Activated CD4-positive, CD25-positive, alpha-beta regulatory T cell treated with anti-CD3 and anti-CD28 coated beads, Interleukin-2, amount 50 U/mL, for 16 hours (primary cell): ENCODE data around the gene SEMA4D.

Source experiments
- DNase-seq: peaks from one replicate; pipeline ENCODE4 v3.0.0-alpha.2; 2020; ENCODE audit warnings: low read depth, low spot score

SEMA4D gene

DNA sequence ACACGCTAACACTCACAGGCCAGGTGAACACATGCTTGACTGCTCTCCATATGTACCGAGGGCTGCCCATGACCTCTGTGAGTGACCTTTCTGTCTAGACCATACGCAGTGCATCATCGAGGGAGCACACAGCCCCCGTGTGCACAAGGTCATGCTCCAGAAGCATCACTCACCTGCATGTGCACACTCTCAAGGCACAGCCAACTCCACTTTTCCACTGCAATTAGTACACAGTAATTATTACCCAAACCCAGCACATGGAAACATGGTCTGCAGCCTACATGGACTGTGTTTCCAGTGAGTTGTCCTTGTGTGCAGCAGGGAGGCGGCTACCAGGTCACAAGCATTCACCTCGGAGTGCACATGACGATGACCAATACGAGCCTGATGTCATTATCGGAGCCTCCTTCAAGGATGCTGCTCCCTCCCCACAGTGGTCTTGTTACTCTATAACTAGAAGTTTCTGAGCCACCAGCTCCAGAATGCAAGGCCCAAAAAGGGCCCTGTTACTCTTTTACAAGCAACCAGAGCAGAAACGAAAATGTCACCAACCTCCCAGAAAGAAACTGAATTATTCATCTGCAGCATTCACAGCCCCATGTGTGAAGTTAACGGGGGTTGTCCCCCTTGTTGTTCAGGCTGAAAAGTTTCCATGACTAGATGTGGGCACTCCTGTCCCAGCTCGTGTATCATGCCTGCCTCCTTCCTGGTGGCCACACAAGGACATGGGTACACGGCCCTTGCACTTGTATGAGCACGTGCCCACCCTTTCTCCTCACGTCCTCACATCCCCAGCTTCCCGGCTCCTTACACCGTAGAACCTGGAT, 31.2 kb downstream of the SEMA4D start:
- DNase-seq = no peak

DNA sequence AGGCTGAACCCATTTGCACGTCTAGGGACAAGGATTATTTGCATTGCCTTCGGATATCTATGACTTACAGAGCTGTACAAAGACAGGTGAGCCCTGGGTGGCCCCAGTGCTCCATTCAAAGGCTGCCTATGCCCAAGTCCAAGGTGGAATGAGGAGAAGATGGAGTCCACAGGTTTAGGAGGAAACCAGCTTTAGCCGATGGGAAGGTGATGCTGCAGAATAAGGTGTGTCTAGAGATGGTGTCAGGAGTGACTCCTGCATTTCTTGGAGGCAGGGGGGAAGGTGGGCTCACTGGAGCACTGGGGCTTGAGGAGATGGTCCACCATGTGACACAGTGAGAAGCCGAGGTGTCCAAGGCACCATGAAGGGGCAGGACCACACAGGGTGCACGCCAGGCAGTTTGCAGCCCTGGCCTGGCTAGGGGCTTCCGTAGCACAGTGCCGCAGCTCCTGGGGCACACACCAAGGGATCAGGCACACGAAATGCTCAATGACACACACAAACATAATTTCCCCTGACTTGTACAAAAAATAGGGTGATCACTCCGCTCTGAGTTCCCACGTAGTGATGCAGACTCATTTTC, 32.1 kb downstream of the SEMA4D start:
- no peak for DNase-seq

DNA sequence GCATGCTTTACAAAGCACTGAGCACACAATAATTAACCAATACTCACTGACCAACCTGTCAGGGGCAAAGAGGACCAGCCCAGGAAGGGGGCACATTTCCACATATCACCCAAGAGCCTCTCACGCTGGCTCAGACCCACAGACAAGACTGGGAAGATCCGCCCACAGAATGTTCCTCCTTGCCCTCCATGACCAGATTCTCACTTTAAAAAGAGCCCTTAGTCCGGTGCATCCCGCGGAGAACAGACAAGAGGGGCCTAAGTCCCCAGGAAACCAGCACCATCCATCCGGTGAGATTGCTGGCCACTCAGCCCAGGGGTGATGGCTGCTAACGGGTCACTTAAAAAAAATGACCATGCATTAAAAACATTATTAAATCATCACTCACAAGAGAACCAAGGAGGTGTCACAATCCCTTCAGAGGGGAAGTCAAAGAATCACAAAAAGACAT, 32.9 kb downstream of the SEMA4D start:
- DNase-seq = no peak

DNA sequence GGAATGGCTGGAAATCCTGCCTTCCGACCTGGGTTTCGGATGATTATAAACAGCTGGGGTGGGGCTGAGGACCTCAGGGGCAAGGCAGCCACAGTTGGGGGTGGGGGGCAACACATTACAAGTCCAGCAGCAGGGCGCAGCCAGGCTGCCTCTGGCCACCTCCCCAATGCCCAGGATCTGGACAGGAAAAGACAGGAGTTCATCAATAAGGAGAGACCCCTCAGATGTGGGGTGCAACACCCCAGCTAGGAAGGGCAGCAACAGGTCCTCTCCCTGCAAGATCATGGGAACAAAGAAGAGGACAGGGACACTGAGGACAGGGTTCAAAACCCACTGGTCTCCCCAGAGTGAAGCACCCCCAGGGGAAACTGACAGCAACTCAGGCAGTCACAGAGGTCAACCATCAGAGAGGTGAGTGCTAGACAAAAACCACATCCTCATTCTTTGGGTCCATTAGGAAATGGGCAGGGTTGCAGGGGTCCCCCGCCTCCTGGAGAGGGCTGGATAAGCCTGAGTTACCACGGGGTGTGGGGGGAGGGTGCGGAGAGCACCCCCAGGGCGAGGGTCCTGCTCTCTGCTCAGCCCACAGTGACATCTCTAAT, 33.5 kb downstream of the SEMA4D start:
- no peak for DNase-seq

DNA sequence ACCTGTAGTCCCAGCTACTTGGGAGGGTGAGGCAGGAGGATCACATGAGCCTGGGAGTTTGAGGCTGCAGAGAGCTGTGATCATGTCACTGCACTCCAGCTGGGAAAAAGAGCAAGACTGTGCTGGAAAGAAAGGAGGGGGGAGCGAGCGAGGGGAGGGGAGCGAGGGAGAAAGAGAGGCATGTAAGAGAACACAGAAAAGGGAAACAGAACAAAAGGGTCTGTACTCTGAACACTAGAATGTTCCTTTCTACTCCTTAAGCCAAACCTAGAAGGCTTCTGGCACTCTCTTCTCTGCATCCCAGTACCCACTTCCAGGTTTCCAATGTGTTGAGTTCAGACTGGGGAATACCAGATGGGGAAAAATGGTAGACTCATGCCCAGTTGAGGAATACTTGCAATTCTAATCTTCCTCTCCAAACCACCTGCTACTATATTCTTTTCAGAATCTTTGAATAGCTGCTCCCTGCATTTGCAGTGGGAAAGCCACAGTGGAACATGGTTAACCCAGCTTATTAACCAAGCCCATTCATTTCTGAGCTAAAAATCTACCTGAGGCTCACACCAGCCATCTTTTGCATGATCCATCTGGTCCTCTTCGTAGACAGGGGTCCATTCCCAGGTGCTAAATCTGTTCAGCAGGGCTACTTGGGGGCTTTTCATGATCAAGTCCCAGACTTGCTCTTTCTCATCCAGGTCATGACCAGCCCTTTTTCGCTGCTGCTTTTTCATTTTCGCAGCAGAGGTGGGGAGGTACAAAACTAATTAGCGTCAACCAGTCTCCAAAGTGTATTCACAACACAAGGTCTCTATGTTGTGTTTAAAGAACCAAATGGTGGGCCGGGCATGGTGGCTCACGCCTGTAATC, 34.9 kb downstream of the SEMA4D start:
- no peak for DNase-seq

DNA sequence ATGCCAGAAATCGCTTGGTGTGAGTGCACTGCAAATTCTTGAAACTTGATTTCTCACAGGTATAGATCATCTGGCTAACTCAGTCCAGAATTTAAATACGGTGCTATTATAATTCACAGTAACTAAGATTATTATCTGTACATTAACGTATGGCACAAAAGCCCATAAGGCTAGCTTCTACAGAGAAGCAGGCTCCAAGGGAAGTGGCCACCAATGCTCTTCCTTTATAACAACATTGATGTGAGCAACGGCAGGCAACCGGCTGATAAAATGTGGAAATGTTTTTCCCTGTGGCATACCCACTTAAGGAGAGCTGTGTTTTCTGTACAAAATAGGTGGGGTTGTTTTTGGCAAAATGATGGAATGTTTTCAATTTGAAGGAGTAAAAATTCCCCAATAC, 35.7 kb downstream of the SEMA4D start:
- no peak for DNase-seq

DNA sequence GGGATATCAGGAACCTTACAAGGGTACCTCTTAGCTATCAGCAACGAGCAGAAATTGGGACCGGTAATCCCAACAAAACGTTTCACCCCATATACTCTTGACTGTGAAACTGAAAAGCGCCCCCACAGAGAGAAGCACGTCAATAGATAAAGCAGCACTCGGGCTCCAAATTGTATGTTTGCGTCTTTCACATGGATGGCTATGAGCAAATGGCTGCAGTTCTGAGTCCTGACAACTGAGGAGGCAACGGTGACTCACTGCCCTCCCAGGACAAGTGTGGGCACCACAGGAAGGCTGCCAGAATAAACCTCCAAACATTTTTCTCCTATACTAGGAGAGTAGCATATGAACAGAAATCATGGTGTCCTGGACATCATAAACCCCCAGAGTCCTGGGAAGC, 36.6 kb downstream of the SEMA4D start:
- DNase-seq = no peak

DNA sequence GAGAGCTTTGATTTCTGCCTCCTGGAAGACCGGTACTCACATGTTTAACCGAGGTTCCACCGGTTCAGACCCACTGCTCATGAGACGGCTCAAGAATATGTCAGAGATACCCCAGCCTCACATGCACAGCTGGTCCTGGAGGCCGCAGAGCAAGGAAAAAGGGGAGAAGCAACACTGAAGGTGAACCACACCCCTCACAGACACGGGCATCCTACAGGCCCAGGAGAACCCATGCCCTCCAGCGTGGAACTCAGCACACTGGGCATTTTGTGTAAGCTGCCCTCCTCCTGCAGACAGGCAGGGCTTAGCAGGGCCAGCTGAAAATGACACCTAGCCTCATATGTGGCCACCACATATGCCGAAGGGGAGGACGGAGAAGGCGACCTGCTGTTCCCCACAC, 37.4 kb downstream of the SEMA4D start:
- DNase-seq = no peak

DNA sequence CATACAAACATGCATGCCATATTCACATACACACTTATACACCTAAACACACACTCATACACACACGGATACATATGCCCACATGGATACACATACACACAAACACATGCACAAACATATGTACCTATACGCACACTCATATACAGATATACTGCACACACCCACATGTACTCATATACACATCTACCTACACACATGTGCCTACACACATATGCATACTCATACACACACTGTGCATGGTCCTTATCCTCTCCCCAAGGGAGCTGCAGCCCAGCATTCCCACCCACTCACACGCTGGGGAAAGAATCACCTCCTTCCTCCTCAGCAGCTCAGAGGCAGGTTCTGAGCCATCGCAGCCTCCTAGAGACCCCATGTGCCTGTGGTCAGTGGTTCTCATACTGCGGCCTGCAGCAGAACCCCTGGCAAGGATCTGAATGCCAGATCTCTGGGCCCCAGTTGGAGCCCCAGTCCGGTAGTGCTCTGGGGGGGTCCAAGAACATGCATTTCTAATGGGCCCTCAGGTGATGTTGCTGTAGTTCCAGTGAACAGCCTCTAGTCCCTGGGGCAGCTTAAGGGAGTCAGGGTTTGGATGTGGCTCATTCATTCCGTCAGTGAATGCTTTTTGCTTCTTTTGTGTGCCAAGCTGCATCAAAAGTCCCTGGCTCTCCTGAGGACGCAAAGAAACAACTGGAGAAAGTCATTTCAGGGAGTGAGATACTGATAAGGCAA, 39.0 kb downstream of the SEMA4D start:
- DNase-seq = no peak

DNA sequence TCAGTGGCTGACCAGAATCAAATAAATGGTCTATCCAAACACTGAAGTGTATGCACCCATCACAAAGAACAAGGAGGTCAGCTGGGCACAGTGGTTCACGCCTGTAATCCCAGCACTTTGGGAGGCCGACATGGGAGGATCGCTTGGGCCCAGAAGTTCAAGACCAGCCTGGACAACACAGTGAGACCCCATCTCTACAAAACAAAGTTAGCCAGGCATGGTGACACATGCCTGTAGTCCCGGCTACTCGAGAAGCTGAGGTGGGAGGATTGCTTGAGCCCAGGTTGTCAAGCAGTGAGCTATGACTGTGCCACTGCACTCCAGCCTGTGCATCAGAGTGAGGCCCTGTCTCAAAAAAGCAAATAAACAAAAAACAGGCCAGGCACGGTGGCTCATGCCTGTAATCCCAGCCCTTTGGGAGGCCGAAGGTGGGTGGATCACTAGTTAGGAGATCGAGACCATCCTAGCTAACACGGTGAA, 40.5 kb downstream of the SEMA4D start:
- no peak for DNase-seq

DNA sequence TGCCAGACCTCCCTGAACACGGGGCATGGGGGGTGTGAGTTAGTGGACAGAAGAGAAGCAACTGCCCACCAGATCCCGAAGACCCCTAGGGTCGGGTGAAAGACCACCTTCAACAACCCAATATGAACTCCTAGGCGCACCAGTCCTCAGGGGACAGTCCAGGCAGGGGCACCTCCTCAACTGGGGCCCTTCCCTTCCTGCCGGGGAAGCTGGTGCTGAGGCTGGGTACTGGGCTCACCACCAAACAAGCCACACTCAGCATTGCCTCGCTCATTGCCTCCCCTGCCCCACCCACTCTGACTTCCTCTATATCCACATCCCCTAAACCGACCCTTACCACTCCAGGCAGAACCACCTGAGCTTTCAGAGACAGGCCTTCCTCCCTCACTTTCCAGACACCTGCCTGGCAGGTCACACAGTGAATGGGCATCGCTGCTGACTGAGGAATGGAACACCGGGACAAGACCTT, 42.5 kb downstream of the SEMA4D start:
- DNase-seq = no peak

DNA sequence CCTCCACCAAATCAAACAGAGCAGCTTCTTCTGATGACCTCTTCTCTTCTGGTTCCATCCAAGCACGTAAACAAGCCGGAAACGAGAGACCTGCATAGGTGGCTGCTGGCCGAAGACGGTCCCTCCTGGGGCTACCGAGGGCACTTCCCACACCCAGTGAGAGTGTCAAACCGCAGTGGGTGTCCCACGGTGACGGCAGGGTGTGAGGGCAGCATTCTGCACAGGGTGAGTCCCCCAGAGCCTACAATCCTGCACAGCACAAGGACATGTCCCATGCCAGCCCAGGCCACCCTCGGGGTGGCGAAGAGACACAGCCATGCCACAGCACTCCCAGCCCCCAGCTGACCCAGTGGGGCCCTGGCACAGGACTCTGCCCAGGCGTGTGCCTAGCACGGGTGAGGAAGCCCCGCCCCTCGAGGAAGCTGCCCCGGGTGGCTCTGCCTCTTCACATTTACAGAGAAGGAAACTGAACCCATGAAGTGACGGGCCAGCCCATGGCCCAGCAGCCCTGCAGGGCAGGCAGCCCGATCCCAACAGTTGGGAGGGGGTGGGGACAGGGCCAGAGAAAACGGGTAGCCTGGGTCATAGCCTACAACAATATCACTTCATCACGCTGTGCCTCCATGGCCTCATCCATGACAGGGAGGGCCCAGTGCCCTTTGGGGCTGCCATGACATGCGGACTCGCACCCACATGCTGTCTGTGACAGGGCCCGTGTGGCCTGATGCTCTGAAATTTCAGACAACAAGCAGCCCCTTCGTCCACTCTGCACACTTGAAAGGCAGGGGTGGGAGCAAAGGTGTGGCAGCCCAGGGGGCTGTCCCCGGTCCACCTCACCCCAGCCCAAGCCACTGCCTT, 43.2 kb downstream of the SEMA4D start:
- DNase-seq = no peak

DNA sequence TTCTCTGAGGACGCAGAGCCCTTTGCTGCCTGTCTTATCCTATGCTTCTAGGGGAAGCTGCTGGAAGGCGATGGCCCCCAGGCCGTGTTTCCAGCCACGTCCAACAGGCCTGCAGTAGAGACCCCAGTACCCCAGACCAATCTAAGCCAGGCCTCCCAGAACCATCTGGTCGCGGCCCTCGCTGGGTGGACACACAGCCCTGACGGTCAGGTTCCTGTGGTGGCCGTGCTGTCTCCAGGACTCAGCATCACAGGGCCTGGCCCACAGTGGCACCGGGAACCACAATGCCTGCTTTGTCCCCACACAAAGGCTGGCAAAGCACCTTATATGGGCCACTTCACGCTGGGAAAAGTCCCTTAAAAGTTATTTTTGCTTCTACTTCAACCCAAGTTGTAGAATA, 44.5 kb downstream of the SEMA4D start:
- DNase-seq = no peak

DNA sequence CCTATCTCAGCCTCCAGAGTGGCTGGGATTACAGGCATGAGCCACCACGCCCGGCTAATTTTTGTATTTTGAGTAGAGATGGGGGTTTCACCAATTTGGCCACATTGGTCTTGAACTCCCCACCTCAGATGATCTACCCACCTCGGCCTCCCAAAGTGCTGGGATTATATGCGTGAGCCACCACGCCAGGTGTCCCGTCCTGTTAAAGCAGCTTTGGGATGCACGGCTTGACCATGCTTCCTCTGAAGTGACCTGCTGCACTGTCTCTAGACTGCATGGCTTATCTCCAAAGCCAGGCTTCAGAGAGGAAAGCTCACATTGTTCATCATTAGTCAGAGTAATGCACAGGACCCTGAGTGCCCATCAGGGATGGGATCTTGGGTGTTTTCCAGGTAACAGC, 45.4 kb downstream of the SEMA4D start:
- no peak for DNase-seq

DNA sequence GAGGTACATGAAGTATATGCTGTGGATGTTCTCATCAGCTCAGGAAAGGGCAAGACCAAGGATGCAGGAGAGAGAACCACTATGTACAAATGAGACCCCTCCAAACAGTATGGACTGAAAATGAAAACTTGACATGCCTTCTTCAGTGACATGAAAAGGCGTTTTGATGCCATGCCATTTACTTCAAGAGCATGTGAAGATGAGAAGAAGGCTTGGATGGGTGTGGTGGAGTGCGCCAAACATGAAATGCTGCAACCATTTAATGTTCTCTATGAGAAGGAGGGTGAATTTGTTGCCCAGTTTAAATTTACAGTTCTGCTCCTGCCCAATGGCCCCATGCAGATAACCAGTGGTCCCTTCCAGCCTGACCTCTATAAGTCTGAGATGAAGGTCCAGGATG, 47.7 kb downstream of the SEMA4D start:
- DNase-seq = no peak

DNA sequence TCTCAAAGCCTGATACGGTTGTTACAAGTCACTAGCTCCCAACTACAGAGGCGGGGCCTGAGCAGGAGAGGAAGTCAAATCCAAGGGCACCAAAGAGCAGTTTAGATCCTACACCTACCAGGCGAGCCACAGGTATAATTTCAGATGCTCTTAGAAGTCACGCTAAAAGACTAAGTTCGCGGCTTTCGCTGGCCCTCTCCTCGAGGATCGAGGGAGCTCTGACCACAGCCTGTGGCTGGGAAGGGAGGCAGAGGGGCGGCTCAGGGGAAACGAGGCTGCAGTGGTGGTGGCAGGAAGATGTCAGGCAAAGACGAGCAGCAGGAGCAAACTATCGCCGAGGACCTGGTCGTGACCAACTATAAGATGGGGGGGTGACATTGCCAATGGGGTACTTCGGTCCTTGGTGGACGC, 48.6 kb downstream of the SEMA4D start:
- DNase-seq = no peak

DNA sequence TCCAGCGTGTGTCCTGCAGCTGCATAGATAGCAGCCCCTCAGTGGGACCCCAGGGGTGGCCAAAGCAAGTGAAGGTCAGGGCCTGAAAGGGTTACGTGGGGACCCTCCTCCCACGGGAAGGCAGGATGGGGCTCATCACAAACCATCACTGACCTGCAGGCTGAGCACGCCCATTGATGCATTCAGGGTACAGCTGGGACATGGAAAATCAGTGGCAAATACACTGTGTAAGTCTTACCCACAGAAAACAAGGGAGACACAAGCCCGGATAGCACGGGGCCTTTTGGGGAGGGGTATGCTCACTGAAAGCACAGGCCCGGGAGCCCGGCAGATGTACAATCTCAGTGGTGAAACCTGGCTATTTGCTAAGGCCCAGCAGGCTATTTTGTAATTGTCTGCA, 49.1 kb downstream of the SEMA4D start:
- DNase-seq = no peak

DNA sequence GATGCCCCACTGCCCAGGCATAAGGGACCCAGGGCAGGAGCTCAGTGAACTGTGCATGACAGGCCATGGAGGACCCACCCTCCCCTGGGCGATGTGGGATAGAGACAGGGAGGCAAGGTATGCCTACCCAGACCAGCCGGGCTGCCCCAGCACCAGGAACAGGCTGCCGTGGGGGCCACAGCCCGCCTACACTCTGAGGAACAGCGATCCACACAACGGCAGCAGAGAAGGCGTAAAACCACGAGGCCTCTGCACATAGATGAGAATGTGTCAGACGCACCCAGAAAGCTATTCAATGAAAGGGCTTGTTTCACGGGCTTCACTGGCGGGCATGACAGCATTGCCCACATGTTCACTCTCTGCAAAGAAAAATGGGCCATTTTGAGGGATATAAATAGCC, 49.5 kb downstream of the SEMA4D start:
- DNase-seq = no peak

DNA sequence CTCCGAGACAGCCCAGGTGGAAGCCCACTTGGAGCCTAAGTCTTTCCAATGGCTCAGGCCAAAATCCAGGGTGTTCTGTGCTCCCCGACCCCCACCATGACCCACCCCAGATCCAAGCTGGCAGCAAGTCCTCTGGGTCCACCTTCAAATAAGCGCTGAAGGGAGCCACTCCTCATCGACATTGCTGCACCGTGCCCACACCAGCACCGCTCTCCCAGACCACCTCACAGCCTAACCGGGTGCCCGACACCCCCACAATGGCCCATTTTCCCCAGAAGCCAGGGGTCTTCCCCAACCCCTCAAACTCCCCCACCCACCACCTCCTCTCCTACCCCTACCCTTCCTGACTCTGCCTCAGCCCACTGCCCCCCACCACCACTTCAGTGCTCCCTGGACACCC, 50.5 kb downstream of the SEMA4D start:
- DNase-seq = no peak

DNA sequence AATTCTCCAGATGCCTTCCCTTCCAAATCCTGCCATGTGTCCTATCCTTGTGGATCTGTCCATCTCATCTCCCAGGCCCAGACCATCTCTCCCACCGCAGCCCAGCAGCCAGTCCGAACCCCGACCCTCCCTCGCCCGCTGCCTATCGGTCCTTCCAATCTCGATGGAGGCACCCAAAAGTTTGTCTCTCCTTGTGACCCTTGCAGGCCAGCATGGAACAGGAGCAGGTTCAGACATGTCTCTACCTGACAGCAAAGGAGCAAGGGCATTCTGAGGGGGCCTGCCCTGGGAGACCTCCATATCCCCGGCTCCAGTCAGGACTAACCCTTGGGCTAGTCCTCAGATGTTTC, 51.0 kb downstream of the SEMA4D start:
- no peak for DNase-seq
